ENCODE data around the gene SLC15A3.
A peak's percentile ranks its signal among the peaks of the same experiment; 100 is the strongest.

Gene SLC15A3

DNA sequence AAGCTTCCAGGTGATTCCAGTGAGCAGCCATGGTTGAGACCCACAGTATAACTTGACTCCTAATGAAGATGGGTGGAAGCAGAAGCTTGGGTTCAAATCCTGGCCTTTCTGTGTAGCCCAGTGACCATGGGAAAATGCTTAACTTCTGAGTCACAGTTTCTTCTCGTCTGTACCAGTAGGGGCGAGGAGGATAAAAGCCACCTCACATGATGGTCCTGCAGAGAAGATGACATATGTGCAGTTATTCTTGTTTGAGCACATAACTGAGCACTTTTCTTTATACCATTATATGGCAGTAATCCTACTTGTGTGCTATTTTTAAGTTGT, 33.1 kb downstream of the SLC15A3 start:
- Histone ChIP-seq H3K79me2 (ENCODE audit: low read length) (peaks cover 60% of the 10 kb centered on the region), H3K4me1 (ENCODE audit: low read length) (peaks cover 53% of the 10 kb centered on the region), H3K4me2 (ENCODE audit: low read length) (peak overlapping the region; percentile 77), H2AFZ (ENCODE audit: low read depth, low read length) (no peak overlapping the region), H3K27ac (ENCODE audit: low read length) (peak overlapping the region; percentile 43), H3K9me3 (ENCODE audit: insufficient read depth, low read length) (no peaks in the 10 kb centered on the region), H3K36me3 (replicated peaks; ENCODE audit: low read depth, low read length) (peaks cover 65% of the 10 kb centered on the region), H3K4me3 (ENCODE audit: low read length) (peak overlapping the region; percentile 44), H4K20me1 (ENCODE audit: insufficient read depth, low read length) (peaks cover 43% of the 10 kb centered on the region), H3K27me3 (ENCODE audit: low read depth, low read length) (no peaks in the 10 kb centered on the region), H3K9ac (ENCODE audit: low read length) (peak overlapping the region; percentile 10)
- TF ChIP-seq EZH2phosphoT487 (IDR thresholded peaks at IDR 0.05; ENCODE audit: low read depth): no peak
- TF ChIP-seq, protein P1, sequence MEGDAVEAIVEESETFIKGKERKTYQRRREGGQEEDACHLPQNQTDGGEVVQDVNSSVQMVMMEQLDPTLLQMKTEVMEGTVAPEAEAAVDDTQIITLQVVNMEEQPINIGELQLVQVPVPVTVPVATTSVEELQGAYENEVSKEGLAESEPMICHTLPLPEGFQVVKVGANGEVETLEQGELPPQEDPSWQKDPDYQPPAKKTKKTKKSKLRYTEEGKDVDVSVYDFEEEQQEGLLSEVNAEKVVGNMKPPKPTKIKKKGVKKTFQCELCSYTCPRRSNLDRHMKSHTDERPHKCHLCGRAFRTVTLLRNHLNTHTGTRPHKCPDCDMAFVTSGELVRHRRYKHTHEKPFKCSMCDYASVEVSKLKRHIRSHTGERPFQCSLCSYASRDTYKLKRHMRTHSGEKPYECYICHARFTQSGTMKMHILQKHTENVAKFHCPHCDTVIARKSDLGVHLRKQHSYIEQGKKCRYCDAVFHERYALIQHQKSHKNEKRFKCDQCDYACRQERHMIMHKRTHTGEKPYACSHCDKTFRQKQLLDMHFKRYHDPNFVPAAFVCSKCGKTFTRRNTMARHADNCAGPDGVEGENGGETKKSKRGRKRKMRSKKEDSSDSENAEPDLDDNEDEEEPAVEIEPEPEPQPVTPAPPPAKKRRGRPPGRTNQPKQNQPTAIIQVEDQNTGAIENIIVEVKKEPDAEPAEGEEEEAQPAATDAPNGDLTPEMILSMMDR (IDR thresholded peaks at IDR 0.05; ENCODE audit: low read depth, low read length): no peak

DNA sequence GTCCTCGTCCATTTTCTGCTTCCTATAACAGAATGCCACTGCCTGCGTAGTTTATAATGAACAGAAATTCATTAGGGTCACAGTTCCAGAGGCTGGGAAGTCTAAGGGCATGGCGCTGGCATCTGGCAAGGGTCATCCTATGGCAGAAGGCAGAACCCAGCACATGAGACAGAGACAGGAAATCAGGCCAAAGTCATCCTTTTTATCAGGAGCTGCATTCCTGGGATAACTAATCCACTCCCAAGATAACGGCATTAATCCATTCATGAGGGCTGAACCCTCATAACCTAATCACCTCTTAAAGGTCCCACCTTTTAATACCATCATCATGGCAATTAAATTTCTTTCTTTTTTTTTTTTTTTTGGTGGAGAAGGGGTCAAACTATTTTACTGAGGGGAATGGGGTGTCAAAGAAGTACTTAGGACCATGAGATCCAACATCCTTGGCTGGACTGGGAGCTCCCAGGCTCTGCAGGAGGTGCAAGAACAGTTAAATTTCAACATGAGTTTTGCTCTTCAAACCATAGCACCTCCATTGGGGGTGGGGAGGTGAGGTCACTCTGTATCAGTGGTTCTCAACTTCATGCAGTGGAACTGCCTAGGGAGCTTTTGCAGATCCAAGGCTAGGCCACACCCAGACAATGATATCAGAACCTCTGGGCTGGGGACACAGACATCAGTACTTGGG, 33.6 kb downstream of the SLC15A3 start:
- peaks cover 62% of the 10 kb centered on the region for H3K79me2 ChIP-seq (ENCODE audit: low read length)
- peaks cover 43% of the 10 kb centered on the region for H4K20me1 ChIP-seq (ENCODE audit: insufficient read depth, low read length)
- peaks cover 62% of the 10 kb centered on the region for H3K36me3 ChIP-seq (replicated peaks; ENCODE audit: low read depth, low read length)
- H3K27me3 ChIP-seq (ENCODE audit: low read depth, low read length): no peaks in the 10 kb centered on the region
- no peak overlapping the region for H2AFZ ChIP-seq (ENCODE audit: low read depth, low read length)
- TF ChIP-seq, protein P1 (IDR thresholded peaks at IDR 0.05; ENCODE audit: low read depth, low read length): no peak
- TF ChIP-seq EZH2phosphoT487 (IDR thresholded peaks at IDR 0.05; ENCODE audit: low read depth): no peak
- H3K4me3 ChIP-seq (ENCODE audit: low read length): peak overlapping the region; percentile 44
- no peaks in the 10 kb centered on the region for H3K9me3 ChIP-seq (ENCODE audit: insufficient read depth, low read length)
- peak overlapping the region; percentile 77 for H3K4me2 ChIP-seq (ENCODE audit: low read length)
- peak overlapping the region; percentile 10; the same call in 1 of the 2 replicates for H3K9ac ChIP-seq (ENCODE audit: low read length)
- peaks cover 50% of the 10 kb centered on the region for H3K4me1 ChIP-seq (ENCODE audit: low read length)
- peak overlapping the region; percentile 43 for H3K27ac ChIP-seq (ENCODE audit: low read length)

DNA sequence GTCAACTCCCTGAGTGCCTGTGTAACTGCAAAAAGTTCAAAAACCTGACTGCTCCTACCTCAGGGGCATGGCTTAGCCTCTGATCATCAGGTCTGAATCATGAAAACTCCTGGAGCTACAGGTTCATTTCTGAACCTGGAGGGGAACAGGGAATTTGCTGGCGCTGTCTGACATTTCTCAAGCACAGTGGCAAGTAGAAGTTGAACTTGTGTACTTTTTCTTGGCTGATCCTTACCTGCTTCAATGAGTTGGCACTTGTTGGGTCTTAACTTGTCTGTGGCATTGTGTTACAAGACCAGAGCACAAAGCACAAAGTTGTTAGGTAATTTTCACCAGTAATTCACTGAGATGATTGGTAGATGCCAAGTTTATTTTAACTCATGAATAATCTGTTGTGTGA, 34.7 kb downstream of the SLC15A3 start:
- Histone ChIP-seq H3K4me3 (ENCODE audit: low read length) (no peak overlapping the region), H3K36me3 (replicated peaks; ENCODE audit: low read depth, low read length) (peaks cover 54% of the 10 kb centered on the region), H3K4me1 (ENCODE audit: low read length) (peaks cover 53% of the 10 kb centered on the region), H3K9ac (ENCODE audit: low read length) (no peak overlapping the region), H3K27ac (ENCODE audit: low read length) (no peak overlapping the region), H2AFZ (ENCODE audit: low read depth, low read length) (no peak overlapping the region), H3K9me3 (ENCODE audit: insufficient read depth, low read length) (no peaks in the 10 kb centered on the region), H3K27me3 (ENCODE audit: low read depth, low read length) (no peaks in the 10 kb centered on the region), H3K79me2 (ENCODE audit: low read length) (peaks cover 62% of the 10 kb centered on the region), H4K20me1 (ENCODE audit: insufficient read depth, low read length) (peaks cover 43% of the 10 kb centered on the region), H3K4me2 (ENCODE audit: low read length) (no peak overlapping the region)
- TF ChIP-seq EZH2phosphoT487 (IDR thresholded peaks at IDR 0.05; ENCODE audit: low read depth): no peak
- TF ChIP-seq, protein P1 (IDR thresholded peaks at IDR 0.05; ENCODE audit: low read depth, low read length): no peak

DNA sequence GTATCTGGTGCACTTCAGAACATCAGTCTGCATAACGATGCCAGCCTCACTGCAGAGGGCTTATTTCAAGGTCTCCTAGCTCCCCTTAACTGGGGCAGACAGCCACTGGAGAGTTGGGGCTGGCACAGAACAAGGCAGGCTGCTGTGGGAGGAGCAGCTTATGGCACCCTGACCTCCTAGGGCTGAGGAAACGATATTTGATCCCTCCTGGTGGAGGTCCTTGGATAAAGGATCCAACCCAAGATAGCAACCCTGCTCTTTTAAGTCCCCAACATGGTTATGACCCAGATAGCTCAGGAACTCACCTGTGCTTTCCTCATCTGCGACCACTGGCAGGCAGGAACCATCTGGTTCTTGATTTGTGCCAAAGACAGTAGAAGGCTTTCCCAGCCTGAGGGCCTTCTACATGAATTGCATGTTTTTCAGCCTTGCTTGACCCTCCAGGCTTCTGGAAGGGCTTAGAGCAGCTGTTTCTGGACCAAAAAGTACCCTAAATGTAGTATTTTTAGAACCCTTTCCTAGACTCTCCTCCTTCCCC, 35.2 kb downstream of the SLC15A3 start:
- Histone ChIP-seq H3K9me3 (ENCODE audit: insufficient read depth, low read length) (no peaks in the 10 kb centered on the region), H4K20me1 (ENCODE audit: insufficient read depth, low read length) (peaks cover 43% of the 10 kb centered on the region), H3K27me3 (ENCODE audit: low read depth, low read length) (no peaks in the 10 kb centered on the region), H3K36me3 (replicated peaks; ENCODE audit: low read depth, low read length) (peaks cover 52% of the 10 kb centered on the region), H2AFZ (ENCODE audit: low read depth, low read length) (no peak overlapping the region), H3K4me2 (ENCODE audit: low read length) (peak overlapping the region; percentile 98), H3K79me2 (ENCODE audit: low read length) (peaks cover 62% of the 10 kb centered on the region), H3K9ac (ENCODE audit: low read length) (peak overlapping the region; percentile 73; the same call in 1 of the 2 replicates), H3K4me3 (ENCODE audit: low read length) (no peak overlapping the region), H3K27ac (ENCODE audit: low read length) (no peak overlapping the region), H3K4me1 (ENCODE audit: low read length) (peaks cover 58% of the 10 kb centered on the region)
- TF ChIP-seq, protein P1 (IDR thresholded peaks at IDR 0.05; ENCODE audit: low read depth, low read length): no peak
- no peak for TF ChIP-seq EZH2phosphoT487 (IDR thresholded peaks at IDR 0.05; ENCODE audit: low read depth)
